Osteoblast (primary cell): ENCODE data around the gene DYSF. TPM values are rescaled to one million over a fixed set of nuclear protein-coding genes. Genes with fewer than 3 reads are reported as not detected.

Experiments
- DNase-seq: peaks from one replicate; pipeline ENCODE4 v3.0.0; 2011; ENCODE audit warnings: low spot score, mixed read lengths; ENCODE audit not compliant: insufficient read length; ENCODE audit errors: missing footprints
- H2AFZ ChIP-seq: 2 replicates; pipeline ENCODE4 v1.6.0; 2011; ENCODE audit warnings: mild to moderate bottlenecking, low read length
- H3K27ac ChIP-seq: 2 replicates; pipeline ENCODE4 v1.5.1; 2011; ENCODE audit warnings: mild to moderate bottlenecking, low read depth, low read length, moderate library complexity
- H3K27me3 ChIP-seq: 2 replicates; pipeline ENCODE4 v1.6.0; 2012; ENCODE audit warnings: mild to moderate bottlenecking, control low read depth, inconsistent platforms, low read length, moderate library complexity; ENCODE audit not compliant: insufficient read depth
- H3K36me3 ChIP-seq: 2 replicates; pipeline ENCODE4 v1.5.1; 2011; ENCODE audit warnings: mild to moderate bottlenecking, low read length, control low read depth, moderate library complexity; ENCODE audit not compliant: insufficient read depth
- H3K4me1 ChIP-seq: 2 replicates; pipeline ENCODE4 v1.5.1; 2011; ENCODE audit warnings: mild to moderate bottlenecking, low read length, control low read depth, moderate library complexity; ENCODE audit not compliant: insufficient read depth
- H3K4me2 ChIP-seq: 2 replicates; pipeline ENCODE4 v1.6.0; 2011; ENCODE audit warnings: mild to moderate bottlenecking, low read length; ENCODE audit not compliant: insufficient read depth
- H3K4me3 ChIP-seq: fragments of 200-600 bp; sonication (generic); 3 replicates; pipeline ENCODE4 v1.5.1; 2012; ENCODE audit warnings: mild to moderate bottlenecking, low read length, inconsistent platforms; ENCODE audit not compliant: insufficient read depth
- H3K79me2 ChIP-seq: 2 replicates; pipeline ENCODE4 v1.6.0; 2012; ENCODE audit warnings: mild to moderate bottlenecking, low read length, control low read depth, inconsistent platforms; ENCODE audit not compliant: insufficient read depth
- H3K9me3 ChIP-seq: 2 replicates; pipeline ENCODE4 v1.5.1; 2011; ENCODE audit warnings: low read depth, low read length, control low read depth
- H4K20me1 ChIP-seq: 2 replicates; pipeline ENCODE4 v1.6.0; 2012; ENCODE audit warnings: mild to moderate bottlenecking, low read length, control low read depth; ENCODE audit not compliant: insufficient read depth
- total RNA-seq: library from RNA; depleted of rRNA; stranded (reverse); fragments of >200 nt; gene quantifications from 2 replicates; pipeline ENCODE4 v1.2.3, GENCODE V29; 2012
- TF ChIP-seq, protein P1 (sequence below): IDR thresholded peaks from 2 replicates; pipeline ENCODE4 v1.5.1; 2011; ENCODE audit warnings: mild to moderate bottlenecking, low read depth, low read length, moderate library complexity; ENCODE audit errors: extremely low read depth

DYSF gene
- total RNA-seq, 1 donor, result 4.3 TPM

DNA sequence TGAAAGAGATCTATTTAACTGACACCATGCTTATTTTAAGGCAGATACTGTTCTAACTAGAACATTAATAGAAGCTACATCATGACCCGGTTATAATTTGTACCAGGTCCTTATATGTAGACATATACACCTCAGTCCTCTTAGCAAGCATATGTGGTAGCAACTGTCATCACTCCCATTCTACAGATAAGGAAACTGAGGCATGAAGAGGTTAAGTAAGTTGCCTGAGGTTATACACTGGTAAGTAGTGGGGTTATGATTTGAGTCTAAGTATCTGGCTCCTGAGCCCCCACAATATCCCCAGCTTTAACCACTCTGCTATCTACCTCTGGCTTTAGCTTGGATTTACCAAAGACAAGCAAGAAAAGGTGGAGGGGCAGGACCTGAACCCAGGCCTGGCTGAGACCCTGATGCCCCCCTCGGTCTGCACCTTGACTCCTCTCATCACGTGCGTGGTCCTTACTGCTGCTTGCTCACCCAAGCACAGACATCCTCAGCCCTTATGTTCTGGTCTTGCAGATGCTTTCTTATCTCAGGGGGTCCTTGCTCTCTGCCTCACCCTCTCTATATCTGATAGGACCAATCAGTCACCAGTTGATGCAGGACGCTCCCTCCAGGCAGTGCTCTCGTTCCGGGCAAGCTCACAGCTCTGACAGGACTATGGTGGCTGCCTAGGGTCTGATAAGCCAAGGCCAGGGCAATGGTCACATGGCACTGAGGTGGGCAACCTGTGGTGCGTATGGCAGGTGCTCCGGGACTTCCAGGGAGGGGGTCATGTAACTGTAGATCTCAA, 4.0 kb downstream of the DYSF start:
- H3K79me2 ChIP-seq, result no peaks in the 10 kb centered on the region
- no peak overlapping the region for H3K4me3 ChIP-seq
- TF ChIP-seq, protein P1, sequence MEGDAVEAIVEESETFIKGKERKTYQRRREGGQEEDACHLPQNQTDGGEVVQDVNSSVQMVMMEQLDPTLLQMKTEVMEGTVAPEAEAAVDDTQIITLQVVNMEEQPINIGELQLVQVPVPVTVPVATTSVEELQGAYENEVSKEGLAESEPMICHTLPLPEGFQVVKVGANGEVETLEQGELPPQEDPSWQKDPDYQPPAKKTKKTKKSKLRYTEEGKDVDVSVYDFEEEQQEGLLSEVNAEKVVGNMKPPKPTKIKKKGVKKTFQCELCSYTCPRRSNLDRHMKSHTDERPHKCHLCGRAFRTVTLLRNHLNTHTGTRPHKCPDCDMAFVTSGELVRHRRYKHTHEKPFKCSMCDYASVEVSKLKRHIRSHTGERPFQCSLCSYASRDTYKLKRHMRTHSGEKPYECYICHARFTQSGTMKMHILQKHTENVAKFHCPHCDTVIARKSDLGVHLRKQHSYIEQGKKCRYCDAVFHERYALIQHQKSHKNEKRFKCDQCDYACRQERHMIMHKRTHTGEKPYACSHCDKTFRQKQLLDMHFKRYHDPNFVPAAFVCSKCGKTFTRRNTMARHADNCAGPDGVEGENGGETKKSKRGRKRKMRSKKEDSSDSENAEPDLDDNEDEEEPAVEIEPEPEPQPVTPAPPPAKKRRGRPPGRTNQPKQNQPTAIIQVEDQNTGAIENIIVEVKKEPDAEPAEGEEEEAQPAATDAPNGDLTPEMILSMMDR, result no peak
- no peak overlapping the region for H2AFZ ChIP-seq
- H3K4me2 ChIP-seq, result no peak overlapping the region
- DNase-seq, result no peak
- H3K27ac ChIP-seq, result no peak overlapping the region
- no peaks in the 10 kb centered on the region for H3K9me3 ChIP-seq
- peaks cover 16% of the 10 kb centered on the region for H3K4me1 ChIP-seq
- no peaks in the 10 kb centered on the region for H4K20me1 ChIP-seq
- peaks cover 15% of the 10 kb centered on the region for H3K27me3 ChIP-seq
- H3K36me3 ChIP-seq, result no peaks in the 10 kb centered on the region

DNA sequence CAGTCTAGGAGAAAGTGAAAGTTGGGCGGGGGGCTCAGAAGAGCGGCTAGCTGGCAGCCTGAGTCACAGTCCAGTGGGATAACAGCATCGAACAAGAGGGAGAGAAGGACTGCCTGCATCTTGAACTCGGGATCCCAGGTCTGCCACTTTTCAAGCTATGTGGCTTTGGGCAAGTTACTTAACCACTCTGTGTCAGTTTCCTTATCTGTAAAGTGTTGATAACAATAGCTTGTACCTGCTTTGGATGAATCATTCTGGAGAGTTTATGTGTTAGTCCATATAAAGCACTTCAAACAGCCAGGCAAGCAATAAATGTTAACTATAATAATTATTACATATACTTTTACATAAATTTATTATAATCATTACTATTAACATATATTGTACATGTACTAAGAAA, 4.6 kb downstream of the DYSF start:
- Histone ChIP-seq H3K79me2 (no peaks in the 10 kb centered on the region), H2AFZ (no peak overlapping the region), H3K27ac (no peak overlapping the region), H3K27me3 (peaks cover 15% of the 10 kb centered on the region), H3K9me3 (no peaks in the 10 kb centered on the region), H4K20me1 (no peaks in the 10 kb centered on the region), H3K4me2 (no peak overlapping the region), H3K36me3 (no peaks in the 10 kb centered on the region), H3K4me3 (no peak overlapping the region), H3K4me1 (peaks cover 16% of the 10 kb centered on the region)
- DNase-seq, result no peak
- TF ChIP-seq, protein P1, result no peak

DNA sequence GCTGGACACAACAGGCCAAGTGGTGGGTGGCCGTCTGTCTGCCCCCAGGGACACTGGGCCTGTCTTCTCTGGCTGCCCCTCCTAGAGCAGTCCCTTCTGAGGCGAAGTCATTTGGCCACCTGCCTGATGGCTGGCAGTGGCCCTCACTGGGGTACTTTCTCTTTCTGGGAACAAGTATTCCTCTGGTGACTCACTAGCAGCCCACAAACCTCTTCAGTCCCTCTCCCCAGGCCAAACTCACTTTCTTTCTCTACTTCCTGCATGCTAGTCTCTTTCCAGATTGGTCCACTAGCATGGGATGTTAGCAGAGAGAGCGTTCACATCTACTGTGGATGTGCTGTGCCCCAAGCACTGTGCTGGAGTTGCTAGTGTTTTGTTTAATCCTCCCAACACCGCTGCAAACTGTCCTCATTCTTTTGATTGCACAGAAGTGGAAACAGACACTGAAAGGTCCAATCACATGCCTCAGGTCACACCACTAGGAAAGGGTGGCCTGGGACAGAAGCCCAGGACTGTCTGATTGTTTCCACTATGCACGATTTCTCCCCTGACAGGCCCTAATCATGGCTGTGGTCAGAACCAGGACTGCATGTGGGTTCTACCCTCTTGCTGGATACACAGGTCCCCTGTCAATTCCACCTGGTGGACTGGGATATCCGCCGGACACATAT, 5.2 kb downstream of the DYSF start:
- DNase-seq, result peak; percentile 95
- Histone ChIP-seq H3K9me3 (no peaks in the 10 kb centered on the region), H2AFZ (peak overlapping the region; percentile 63), H3K79me2 (no peaks in the 10 kb centered on the region), H3K4me2 (no peak overlapping the region), H3K27me3 (peaks cover 9% of the 10 kb centered on the region), H3K4me3 (no peak overlapping the region), H3K27ac (no peak overlapping the region), H3K4me1 (peaks cover 14% of the 10 kb centered on the region), H4K20me1 (no peaks in the 10 kb centered on the region), H3K36me3 (no peaks in the 10 kb centered on the region)
- TF ChIP-seq, protein P1, result no peak

DNA sequence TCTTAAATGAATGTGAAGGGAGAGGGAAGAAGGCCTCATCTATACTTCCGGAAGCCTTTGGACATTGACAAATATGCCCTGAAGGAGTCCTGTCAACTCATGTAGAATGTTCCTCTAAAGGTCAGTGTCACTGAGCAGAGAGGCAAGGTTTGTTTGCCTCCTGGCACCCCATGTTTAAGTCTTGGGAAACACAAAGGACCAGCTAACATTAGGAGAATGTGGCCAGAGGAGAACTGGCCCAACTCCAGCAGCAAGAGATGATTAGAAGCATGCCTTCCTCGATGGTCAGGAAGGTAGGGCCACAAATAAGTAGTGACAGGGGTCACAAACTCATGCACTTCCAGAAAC, 5.7 kb downstream of the DYSF start:
- peaks cover 11% of the 10 kb centered on the region for H3K27me3 ChIP-seq
- H3K27ac ChIP-seq, result no peak overlapping the region
- H3K4me3 ChIP-seq, result no peak overlapping the region
- H2AFZ ChIP-seq, result no peak overlapping the region
- no peaks in the 10 kb centered on the region for H4K20me1 ChIP-seq
- no peaks in the 10 kb centered on the region for H3K9me3 ChIP-seq
- no peaks in the 10 kb centered on the region for H3K36me3 ChIP-seq
- H3K4me2 ChIP-seq, result no peak overlapping the region
- no peak for DNase-seq
- H3K4me1 ChIP-seq, result peaks cover 11% of the 10 kb centered on the region
- no peaks in the 10 kb centered on the region for H3K79me2 ChIP-seq
- TF ChIP-seq, protein P1, result no peak
